Measurements from ENCODE around the gene SLC1A5.
A peak's percentile ranks its signal among the peaks of the same experiment; 100 is the strongest.
"Not testable (repeated sequence)": the region's sequence is repeated elsewhere in the genome, so short reads cannot be mapped to it uniquely, and the experiment has no call there.

Gene SLC1A5

GRCh38 chr19:46798713-46799112 is 10.3 kb upstream of the SLC1A5 start:
- DNase-seq = no peak

- DNase-seq = no peak
Observed at GRCh38 chr19:46797881-46798280, 9.5 kb upstream of the SLC1A5 start.

- DNase-seq = no peak
Observed at GRCh38 chr19:46791944-46792343, 3.5 kb upstream of the SLC1A5 start.

GRCh38 chr19:46789371-46789770 is 977 bp upstream of the SLC1A5 start:
- DNase-seq = no peak

GRCh38 chr19:46788968-46789338 is 559 bp upstream of the SLC1A5 start:
- no peak for DNase-seq

GRCh38 chr19:46787331-46788261 is 798 bp downstream of the SLC1A5 start:
- DNase-seq = peak; percentile 51

DNA sequence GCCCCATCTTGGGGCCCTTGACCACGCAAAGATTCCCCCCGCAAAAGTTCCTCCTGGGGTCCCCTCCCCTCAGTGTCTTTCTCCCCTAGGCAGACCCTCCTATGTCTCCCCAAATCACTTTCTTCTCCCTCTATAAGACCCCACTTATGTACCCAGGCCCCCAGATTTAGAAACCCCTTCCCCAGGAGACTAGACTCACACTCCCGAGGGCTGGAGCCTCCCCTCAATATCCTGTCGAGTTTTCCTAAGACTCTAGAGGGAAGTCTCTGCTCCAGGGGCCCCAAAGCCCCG is 1.4 kb downstream of the SLC1A5 start:
- no peak for DNase-seq

DNA sequence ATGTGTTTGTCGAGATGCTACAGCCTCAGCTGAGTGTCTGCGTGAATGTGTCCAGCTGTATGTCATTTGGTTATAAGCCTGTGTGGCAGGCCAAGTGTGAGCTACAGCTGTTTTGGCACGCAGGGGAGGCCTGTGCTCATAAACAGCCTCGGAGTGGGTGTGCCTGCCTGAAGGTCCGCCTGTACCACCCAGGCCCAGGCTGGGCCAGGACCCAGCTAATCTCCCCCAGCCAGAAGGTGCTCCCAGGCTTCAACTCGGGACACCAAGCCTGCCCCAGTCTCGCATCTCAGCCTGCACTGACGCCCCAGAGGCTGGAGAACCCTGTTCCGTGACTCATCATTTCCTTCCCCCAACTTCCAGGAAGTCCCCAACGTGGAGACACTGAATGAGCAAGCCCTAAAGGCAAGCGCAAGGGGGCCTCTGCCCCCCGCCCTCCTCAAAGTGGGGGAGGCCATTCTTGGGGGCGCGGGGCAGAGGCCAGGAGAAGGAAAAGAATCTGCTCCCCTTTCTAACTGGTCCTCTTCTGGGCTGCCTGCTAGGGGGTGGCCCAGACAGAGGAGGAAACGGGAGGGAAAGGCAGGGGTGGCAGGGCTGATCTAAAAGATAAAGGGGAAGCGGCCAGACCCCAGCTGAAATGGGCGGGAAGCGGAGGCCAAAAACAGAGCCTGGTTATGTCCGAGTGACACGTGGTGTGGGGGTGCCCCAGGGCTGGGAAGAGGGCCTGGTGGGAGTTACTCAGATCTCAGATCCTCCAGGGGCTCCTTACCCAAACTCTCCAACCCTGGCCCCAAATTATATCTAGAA is 2.0 kb downstream of the SLC1A5 start:
- peak; percentile 74 for DNase-seq

DNA sequence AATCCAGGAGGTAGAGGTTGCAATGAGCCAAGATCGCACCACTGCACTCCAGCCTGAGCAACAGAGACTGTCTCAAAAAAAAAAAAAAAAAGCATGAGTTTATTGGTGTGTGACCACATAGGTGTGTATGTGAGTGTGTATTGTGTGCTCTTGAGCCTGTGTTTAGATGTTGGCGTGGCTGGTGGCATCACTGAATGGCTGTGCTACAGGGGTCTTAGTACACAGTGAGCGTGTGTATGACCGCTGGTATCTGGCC is 2.5 kb downstream of the SLC1A5 start:
- DNase-seq = no peak

- DNase-seq = no peak
Observed at GRCh38 chr19:46785054-46785979, 3.1 kb downstream of the SLC1A5 start.

DNA sequence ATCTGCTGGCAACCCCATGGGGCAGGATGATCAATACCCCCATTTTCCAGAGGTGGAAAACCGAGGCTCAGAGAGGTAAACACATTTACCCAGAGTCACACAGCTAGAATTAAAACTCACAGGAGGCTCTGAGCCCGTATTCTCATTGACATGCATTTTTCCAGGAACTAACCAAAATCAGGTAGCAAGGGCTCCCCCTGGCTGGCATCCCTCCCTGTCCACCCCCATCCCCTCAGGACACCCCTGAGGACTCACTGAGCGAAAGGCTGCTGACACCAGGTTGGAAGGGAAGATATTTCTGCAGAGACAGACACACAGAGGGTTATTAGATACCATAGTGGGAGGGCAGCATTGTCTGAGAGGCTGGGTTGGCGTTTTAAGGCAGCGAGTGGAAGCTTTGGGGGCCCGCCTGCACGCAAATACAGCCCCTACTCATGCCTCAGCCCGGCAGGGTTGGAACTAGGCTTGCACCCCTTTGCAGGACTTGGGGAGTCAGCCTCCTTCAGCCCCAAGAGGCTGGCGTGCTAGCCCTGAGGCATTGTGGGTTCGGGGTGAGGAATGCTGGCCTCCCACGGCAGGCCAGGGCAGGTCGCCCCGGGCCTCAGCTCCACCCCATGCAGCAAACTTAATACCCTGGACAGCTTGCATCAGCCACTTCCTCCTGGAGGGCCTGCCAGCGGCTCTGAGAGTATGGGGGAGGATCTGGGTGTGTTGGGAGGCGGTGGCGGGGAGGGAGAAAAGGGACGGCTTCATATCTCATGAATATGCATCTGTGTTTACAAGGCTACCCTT is 3.9 kb downstream of the SLC1A5 start:
- DNase-seq = peak; percentile 66

DNA sequence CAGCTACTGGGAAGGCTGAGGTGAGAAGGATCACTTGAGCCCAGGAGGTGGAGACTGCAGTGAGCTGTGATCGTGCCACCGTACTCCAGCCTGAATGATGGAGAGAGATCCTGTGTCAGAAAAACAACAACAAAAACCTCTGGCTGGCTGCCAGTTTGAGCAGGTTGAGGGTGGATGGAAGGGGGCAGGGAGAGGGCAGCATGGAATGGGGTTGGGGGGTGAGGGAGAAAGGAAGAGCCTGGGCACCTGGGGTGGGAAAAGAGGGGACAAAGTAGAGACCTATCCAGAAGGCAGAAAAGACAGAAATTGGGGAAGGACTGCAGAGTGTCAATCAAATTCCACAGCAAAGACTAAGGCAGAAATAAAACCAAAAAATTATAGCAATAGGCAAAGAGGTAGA is 4.7 kb downstream of the SLC1A5 start:
- no peak for DNase-seq

- no peak for DNase-seq
Observed at GRCh38 chr19:46782355-46783019, 5.9 kb downstream of the SLC1A5 start.

- DNase-seq = not testable (repeated sequence)
Observed at GRCh38 chr19:46777956-46778645, 10.3 kb downstream of the SLC1A5 start.

- DNase-seq = no peak
Observed at GRCh38 chr19:46776927-46777911, 11.2 kb downstream of the SLC1A5 start.

DNA sequence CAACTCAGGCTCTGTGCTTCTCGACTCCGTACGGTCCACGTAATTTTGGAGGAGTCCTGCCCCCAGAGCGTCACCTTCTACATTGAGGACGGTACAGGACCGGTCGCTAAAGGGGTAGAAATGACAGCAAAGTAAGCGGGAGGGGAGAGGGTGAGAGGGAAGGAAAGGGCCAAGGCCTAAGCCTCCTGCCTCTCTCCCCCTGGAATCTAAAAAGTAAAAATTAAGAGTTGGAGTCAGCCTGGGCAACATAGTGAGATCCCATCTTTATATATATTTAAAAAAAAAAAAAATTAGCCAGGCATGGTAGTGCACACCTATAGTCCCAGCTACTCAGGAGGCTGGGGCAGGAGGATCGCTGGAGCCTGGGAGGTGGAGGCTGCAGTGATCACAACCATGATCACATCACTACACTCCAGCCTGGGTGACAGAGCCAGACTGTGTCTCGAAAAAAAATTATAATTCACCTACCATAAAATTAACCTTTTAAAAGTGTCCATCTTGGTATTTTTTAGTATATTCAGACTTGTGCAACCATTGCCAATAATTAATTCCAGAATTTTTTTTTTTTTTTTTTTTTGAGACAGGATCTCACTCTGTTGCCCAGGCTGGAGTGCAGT is 12.6 kb downstream of the SLC1A5 start:
- no peak for DNase-seq

- no peak for DNase-seq
Observed at GRCh38 chr19:46773018-46773399, 15.4 kb downstream of the SLC1A5 start.

DNA sequence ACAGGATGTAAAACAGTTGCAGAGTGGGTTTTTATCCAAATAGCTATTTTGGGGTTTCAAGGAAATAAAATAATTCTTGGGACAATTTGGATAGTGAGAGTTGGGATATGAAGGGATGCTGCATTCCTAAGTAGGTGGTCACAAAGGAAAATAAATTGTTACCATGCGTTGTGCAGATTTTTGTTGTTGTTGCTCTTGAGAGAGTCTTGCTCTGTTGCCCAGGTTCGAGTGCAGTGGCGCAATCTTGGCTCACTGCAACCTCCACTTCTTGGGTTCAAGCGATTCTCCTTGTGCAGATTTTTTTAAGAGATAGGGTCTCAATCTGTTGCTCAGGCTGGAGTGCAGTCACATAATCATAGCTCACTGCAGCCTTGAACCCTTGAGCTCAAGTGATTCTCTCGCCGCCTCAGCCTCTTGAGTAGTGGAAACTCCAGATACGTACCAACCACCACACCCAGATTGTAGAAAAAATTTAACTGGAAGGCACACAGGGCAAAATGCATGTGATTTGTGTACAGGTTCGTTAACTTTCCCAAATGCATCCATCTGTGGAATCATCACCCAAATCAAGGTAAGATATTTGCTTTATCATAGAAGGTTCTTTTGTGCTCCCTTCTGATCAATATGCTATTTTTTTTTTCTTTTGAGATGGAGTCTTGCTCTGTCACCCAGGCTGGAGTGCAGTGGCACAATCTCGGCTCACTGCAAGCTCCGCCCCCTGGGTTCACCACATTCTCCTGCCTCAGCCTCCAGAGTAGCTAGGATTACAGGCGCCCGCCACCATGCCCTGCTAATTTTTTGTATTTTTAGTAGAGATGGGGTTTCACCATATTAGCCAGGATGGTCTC is 16.0 kb downstream of the SLC1A5 start:
- DNase-seq = no peak

DNA sequence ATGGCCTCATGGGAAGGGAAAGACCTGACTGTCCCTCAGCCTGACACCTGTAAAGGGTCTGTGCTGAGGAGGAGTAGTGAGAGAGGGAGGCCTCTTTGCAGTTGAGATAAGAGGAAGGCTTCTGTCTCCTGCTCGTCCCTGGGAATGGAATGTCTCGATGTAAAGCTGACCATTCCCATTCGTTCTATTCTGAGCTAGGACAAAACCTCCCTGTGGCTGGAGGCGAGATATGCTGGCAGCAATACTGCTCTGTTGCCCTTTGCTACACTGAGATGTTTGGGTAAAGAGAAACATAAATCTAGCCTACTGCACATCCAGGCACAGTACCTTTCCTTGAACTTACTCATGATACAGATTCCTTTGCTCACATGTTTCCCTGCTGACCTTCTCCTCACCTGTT is 19.6 kb downstream of the SLC1A5 start:
- not testable (repeated sequence) for DNase-seq
